GM12878 (cell line): ENCODE results near the gene SCUBE2. TPM values are rescaled to one million over a fixed set of nuclear protein-coding genes. Genes with fewer than 3 reads are reported as not detected.

Experiments
- ATAC-seq: fragments of 200-7000 bp; cut with Tn5 transposase; 3 replicates; pipeline ENCODE4 v1.9.1; 2020; ENCODE audit warnings: mild to moderate bottlenecking, moderate library complexity
- BruUV-seq: library from RNA; stranded (reverse); fragments of 400-500 nt; replicated peaks from 2 replicates; lab custom pipeline; 2021; lab: Mats Ljungman, UMichigan
- CTCF ChIA-PET: fragments of 300-600 bp; sonication (Branson Sonifier 250); formaldehyde crosslinking; extraction: SDS; loops from one replicate; lab custom pipeline; 2021; ENCODE audit warnings: inconsistent platforms; lab: Yijun Ruan, JAX
- POLR2A ChIA-PET: fragments of 350-600 bp; formaldehyde crosslinking; extraction: SDS; loops from one replicate; lab custom pipeline; 2021; ENCODE audit warnings: inconsistent platforms; lab: Charles Lee
- RAD21 ChIA-PET: fragments of 300-600 bp; sonication (Branson Sonifier 250); formaldehyde crosslinking; loops from one replicate; lab custom pipeline; 2023; ENCODE audit warnings: antibody characterized with exemption; ENCODE audit not compliant: unreplicated experiment; lab: Charles Lee
- SMC1A ChIA-PET: fragments of 300-600 bp; sonication (Branson Sonifier 250); formaldehyde crosslinking; loops from one replicate; lab custom pipeline; 2023; ENCODE audit not compliant: unreplicated experiment, uncharacterized antibody; lab: Charles Lee
- DNase-seq: peaks from one replicate; pipeline ENCODE4 v3.0.0-alpha.2; 2011; ENCODE audit warnings: low read depth, low spot score
- FAIRE-seq: peaks from 3 replicates; lab custom pipeline; 2011; peaks lifted over from hg19 to GRCh38; lab: Jason Lieb, UNC
- H2AFZ ChIP-seq: 2 replicates; pipeline ENCODE4 v1.6.0; 2011; ENCODE audit warnings: low read depth, low read length, control low read depth; ENCODE audit not compliant: control insufficient read depth
- H3K27ac ChIP-seq: 2 replicates; pipeline ENCODE4 v1.5.1; 2011; ENCODE audit warnings: control low read depth; ENCODE audit not compliant: control insufficient read depth, insufficient read depth
- H3K27me3 ChIP-seq, 2 experiments: replicated peaks in 1 of 2; 2 replicates each; pipeline versions ENCODE4 v1.6.0 to v1.6.1; 2011; ENCODE audit warnings: low read length in 1 of 2; ENCODE audit not compliant: control insufficient read depth in 2 of 2, insufficient read depth in 2 of 2
- H3K36me3 ChIP-seq, 2 experiments: 2 replicates each; pipeline ENCODE4 v1.5.1; 2011; ENCODE audit warnings: low read length in 1 of 2; ENCODE audit not compliant: control insufficient read depth in 2 of 2, insufficient read depth in 2 of 2
- H3K4me1 ChIP-seq: 2 replicates; pipeline ENCODE4 v1.6.1; 2011; ENCODE audit warnings: mild to moderate bottlenecking, low read length, moderate library complexity, mixed read lengths; ENCODE audit not compliant: control insufficient read depth, insufficient read depth
- H3K4me2 ChIP-seq: 2 replicates; pipeline ENCODE4 v1.6.0; 2011; ENCODE audit warnings: control low read depth; ENCODE audit not compliant: control insufficient read depth, insufficient read depth
- H3K4me3 ChIP-seq: fragments of 200-600 bp; sonication (generic); 2 replicates; pipeline ENCODE4 v1.5.1; 2016
- H3K79me2 ChIP-seq: 2 replicates; pipeline ENCODE4 v1.6.0; 2011; ENCODE audit warnings: low read length; ENCODE audit not compliant: control insufficient read depth, insufficient read depth
- H3K9ac ChIP-seq: 2 replicates; pipeline ENCODE4 v1.8.0; 2011; ENCODE audit warnings: low read length, control low read depth, mixed read lengths; ENCODE audit not compliant: control insufficient read depth, insufficient read depth
- H3K9me3 ChIP-seq: replicated peaks from 3 replicates; pipeline ENCODE4 v1.5.1; 2011; ENCODE audit warnings: mild to moderate bottlenecking, low read length; ENCODE audit not compliant: control insufficient read depth, insufficient read depth
- H4K20me1 ChIP-seq: 2 replicates; pipeline ENCODE4 v1.6.0; 2011; ENCODE audit not compliant: control insufficient read depth, insufficient read depth
- BCLAF1 ChIP-seq: fragments of 450-650 bp; IDR thresholded peaks from 2 replicates; pipeline ENCODE4 v1.6.1; 2017; ENCODE audit warnings: antibody characterized with exemption, mild to moderate bottlenecking, moderate library complexity
- ESRRA ChIP-seq: IDR thresholded peaks from 2 replicates; pipeline ENCODE4 v1.6.1; 2012; ENCODE audit warnings: mild to moderate bottlenecking, low read length, improper control_type of control experiment
- FOXM1 ChIP-seq: IDR thresholded peaks from 2 replicates; pipeline ENCODE4 v1.6.1; 2012; ENCODE audit warnings: low read depth, mild to moderate bottlenecking, inconsistent platforms, low read length, moderate library complexity
- MTA2 ChIP-seq: fragments of 450-650 bp; IDR thresholded peaks from 2 replicates; pipeline ENCODE4 v1.6.1; 2016; ENCODE audit warnings: low read depth, mild to moderate bottlenecking, moderate library complexity
- MYC ChIP-seq: IDR thresholded peaks from 2 replicates; pipeline ENCODE4 v1.6.1; 2011; ENCODE audit warnings: mild to moderate bottlenecking, low read length, moderate library complexity, inconsistent platforms; ENCODE audit not compliant: insufficient read depth, insufficient replicate concordance, insufficient read length, severe bottlenecking
- SUZ12 ChIP-seq: fragments of 200-600 bp; sonication (generic); IDR thresholded peaks from one replicate; pipeline ENCODE4 v1.6.1; 2018; ENCODE audit warnings: antibody characterized with exemption, mild to moderate bottlenecking; ENCODE audit not compliant: unreplicated experiment
- ZNF622 ChIP-seq: fragments of 450-650 bp; IDR thresholded peaks from 2 replicates; pipeline ENCODE4 v1.6.1; 2017; ENCODE audit warnings: mild to moderate bottlenecking, inconsistent platforms
- WGBS: methylation state at CpG from one replicate; pipeline ENCODE4 v1.1.6; 2016; ENCODE audit warnings: low lambda C conversion rate; ENCODE audit not compliant: insufficient replicate concordance, insufficient coverage; ENCODE audit errors: missing lambda C conversion rate; 5-methylcytosine and 5-hydroxymethylcytosine counted together
- in situ Hi-C: fragments of 300-500 bp; cut with MboI; formaldehyde crosslinking; loops from 9 replicates; pipeline ENCODE4 v1.14.3; 2018; ENCODE audit warnings: mixed read lengths
- intact Hi-C: fragments of 100-400 bp; cut with micrococcal nuclease; formaldehyde crosslinking; loops from one replicate; pipeline ENCODE4 v1.14.2; 2022; ENCODE audit not compliant: unreplicated experiment
- polyA plus RNA-seq, 11 experiments: library from polyadenylated mRNA; depleted of rRNA in 4 of 11; unstranded in 6 of 11; stranded (reverse) in 5 of 11; fragments of >200 nt; fragmentation: Nextera tagmentation in 4 of 11; fragmentation: Illumina TruSeq in 1 of 11; extraction: Ambion mirVana in 4 of 11; extraction: Trizol in 1 of 11; gene quantifications; 1 replicate in 1 of 11; 2 replicates in 10 of 11; pipeline versions ENCODE4 v1.2.1 to v1.2.3, GENCODE V29; 2011 to 2016; ENCODE audit warnings: inconsistent platforms in 2 of 11, missing spikeins in 2 of 11, low read depth in 1 of 11
- total RNA-seq, 4 experiments: library from RNA; depleted of rRNA in 3 of 4; stranded (reverse); fragments of >200 nt in 3 of 4; fragmentation: Illumina TruSeq in 1 of 4; extraction: Trizol in 1 of 4; gene quantifications; 2 replicates each; pipeline versions ENCODE4 v1.2.1 to v1.2.3, GENCODE V29; 2013 to 2021
- TF ChIP-seq, protein P1 (sequence below): fragments of 450-650 bp; IDR thresholded peaks from 2 replicates; pipeline ENCODE4 v1.6.1; 2017; ENCODE audit warnings: borderline replicate concordance

The SCUBE2 gene
- total and polyA plus RNA-seq, 10 of the 15 experiments (the other 5 are each of a cell fraction or from before 2014, with no cell fraction given) = 0.12 to 0.56 (median 0.31) TPM; not detected in 2

- no peak for TF ChIP-seq BCLAF1
- TF ChIP-seq, all 136 proteins: peak for 0
Observed at GRCh38 chr11:9138612-9139579, 47.5 kb upstream of the SCUBE2 start (continued).

DNA sequence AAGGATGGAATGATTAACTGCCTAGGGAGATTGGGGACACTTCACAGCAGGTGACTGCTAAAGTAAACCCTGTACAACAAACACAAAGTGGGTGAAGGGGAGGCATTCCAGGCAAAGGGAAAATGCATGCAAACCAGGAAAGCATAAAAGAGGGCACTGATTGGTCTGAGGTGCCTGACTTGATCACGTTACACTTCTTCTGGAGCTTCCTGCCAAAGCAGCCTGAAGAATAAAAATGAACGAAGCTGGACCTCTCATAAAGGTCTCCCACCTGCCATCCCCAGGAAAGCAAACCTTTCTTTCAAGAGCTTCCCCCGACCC lies 46.7 kb upstream of the SCUBE2 start:
- Histone ChIP-seq H3K4me3 (no peak overlapping the region), H3K9ac (no peak overlapping the region), H3K9me3 (no peaks in the 10 kb centered on the region), H4K20me1 (no peaks in the 10 kb centered on the region), H2AFZ (no peak overlapping the region), H3K4me1 (no peaks in the 10 kb centered on the region), H3K27ac (no peak overlapping the region)
- no peak for FAIRE-seq
- peak; percentile 28 for ATAC-seq
- 65% methylated on average over 3 of the region's 3 CpGs for WGBS
- ChIA-PET CTCF (interaction anchor here (0.7 to 15.8 kb wide), 61 partner anchors 8 to 572 kb away, joined by 3 to 323 read pairs (median 5); partner anchors contain the start of genes AKIP1 and TMEM9B), SMC1A (interaction anchor here (0.6 to 2.9 kb wide), 31 partner anchors 9 to 369 kb away, joined by 3 to 95 read pairs (median 4); partner anchors contain the start of gene TMEM9B), POLR2A (interaction anchor here (0.8 kb wide), 1 partner anchor 221 kb away, joined by 3 read pairs; no protein-coding TSS in a partner anchor)
- DNase-seq = no peak
- intact Hi-C loops = no loop called here
- TF ChIP-seq ESRRA (no peak), FOXM1 (no peak), SUZ12 (no peak), MYC (no peak), MTA2 (no peak), ZNF622 (no peak)
- TF ChIP-seq, protein P1, sequence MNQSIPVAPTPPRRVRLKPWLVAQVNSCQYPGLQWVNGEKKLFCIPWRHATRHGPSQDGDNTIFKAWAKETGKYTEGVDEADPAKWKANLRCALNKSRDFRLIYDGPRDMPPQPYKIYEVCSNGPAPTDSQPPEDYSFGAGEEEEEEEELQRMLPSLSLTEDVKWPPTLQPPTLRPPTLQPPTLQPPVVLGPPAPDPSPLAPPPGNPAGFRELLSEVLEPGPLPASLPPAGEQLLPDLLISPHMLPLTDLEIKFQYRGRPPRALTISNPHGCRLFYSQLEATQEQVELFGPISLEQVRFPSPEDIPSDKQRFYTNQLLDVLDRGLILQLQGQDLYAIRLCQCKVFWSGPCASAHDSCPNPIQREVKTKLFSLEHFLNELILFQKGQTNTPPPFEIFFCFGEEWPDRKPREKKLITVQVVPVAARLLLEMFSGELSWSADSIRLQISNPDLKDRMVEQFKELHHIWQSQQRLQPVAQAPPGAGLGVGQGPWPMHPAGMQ = no peak
- TF ChIP-seq, all 136 proteins: peak for 0
- Histone ChIP-seq H3K36me3 (peaks cover 5 to 13% of the 10 kb centered on the region in 2 experiments), H3K79me2 (no peaks in the 10 kb centered on the region), H3K27me3 (no peaks in the 10 kb centered on the region), H3K4me2 (no peak overlapping the region)
- no TSS peak for BruUV-seq
- in situ Hi-C loops = loop anchor here (5.0 kb wide), 1 partner anchor 121 kb away; no protein-coding TSS in a partner anchor
- RAD21 ChIA-PET = interaction anchor here (0.5 to 2.6 kb wide), 25 partner anchors 9 to 369 kb away, joined by 3 to 106 read pairs (median 4); partner anchors contain the start of gene TMEM9B
